ENCODE results near the gene PLPPR3.

The PLPPR3 gene

GRCh38 chr19:800360-801029, 21.3 kb downstream of the PLPPR3 start:
- no peaks in the 10 kb centered on the region for H3K27me3 ChIP-seq (ENCODE audit: insufficient read depth, low read length)
- peak overlapping the region; percentile 95 for H3K4me3 ChIP-seq (ENCODE audit: low read depth, low read length)
- peaks cover 23% of the 10 kb centered on the region; the same call in 1 of the 2 replicates for H3K36me3 ChIP-seq (ENCODE audit: insufficient read depth, low read length)
- H3K27ac ChIP-seq (ENCODE audit: low read depth, low read length), result peak overlapping the region; percentile 12; the same call in 1 of the 2 replicates
- H3K4me1 ChIP-seq (ENCODE audit: control insufficient read depth, insufficient read depth, low read length, unreplicated experiment), result peaks cover 36% of the 10 kb centered on the region
- H3K79me2 ChIP-seq (ENCODE audit: control insufficient read depth, insufficient read depth, low read length, unreplicated experiment), result peaks cover 77% of the 10 kb centered on the region
- no peak overlapping the region for H2AFZ ChIP-seq (ENCODE audit: low read length, unreplicated experiment)

DNA sequence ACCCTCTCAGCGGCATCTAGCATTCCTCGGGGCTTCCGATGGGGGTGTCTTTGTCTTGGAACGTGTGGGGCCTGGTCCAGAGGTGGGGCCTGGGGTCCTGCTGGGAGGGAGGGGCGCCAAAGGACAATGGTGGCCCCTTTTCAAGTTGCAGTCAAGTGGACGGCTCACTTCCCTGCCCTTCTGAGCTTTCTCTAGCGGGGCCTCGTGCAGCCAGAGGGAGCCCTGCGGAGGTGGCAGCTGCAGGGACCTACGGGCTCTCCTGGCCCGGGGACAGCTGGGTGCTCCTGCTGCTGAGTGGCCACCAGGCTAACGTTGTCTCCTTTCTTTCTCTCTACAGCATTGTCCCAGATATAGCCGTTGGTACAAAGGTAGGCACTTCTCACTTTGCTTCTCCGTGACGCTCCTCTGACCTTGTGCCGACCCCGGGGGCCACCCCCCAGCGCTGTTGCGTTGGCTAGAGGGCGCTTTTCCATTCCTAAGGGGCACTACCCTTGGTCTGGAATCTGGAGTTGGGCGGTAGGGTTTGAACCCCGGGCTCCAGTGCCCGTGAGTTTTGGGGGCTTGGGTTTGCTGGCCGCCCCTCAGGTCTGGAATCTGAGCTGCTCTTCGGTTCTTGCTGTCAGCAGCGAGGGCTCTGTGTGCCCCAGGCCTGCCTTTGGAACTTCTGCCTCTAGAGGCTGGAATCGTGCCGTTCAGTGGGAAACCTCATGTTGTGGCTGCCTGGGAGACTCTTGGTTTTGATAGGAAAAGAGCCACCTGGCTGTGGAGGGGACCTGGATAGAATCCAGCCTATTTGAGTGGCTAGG, 22.5 kb downstream of the PLPPR3 start:
- H3K27me3 ChIP-seq (ENCODE audit: insufficient read depth, low read length), result no peaks in the 10 kb centered on the region
- H3K36me3 ChIP-seq (ENCODE audit: insufficient read depth, low read length), result peaks cover 16% of the 10 kb centered on the region; the same call in 1 of the 2 replicates
- H3K4me1 ChIP-seq (ENCODE audit: control insufficient read depth, insufficient read depth, low read length, unreplicated experiment), result peaks cover 36% of the 10 kb centered on the region
- no peak overlapping the region for H3K27ac ChIP-seq (ENCODE audit: low read depth, low read length)
- peak overlapping the region; percentile 95 for H3K4me3 ChIP-seq (ENCODE audit: low read depth, low read length)
- H3K79me2 ChIP-seq (ENCODE audit: control insufficient read depth, insufficient read depth, low read length, unreplicated experiment), result peaks cover 65% of the 10 kb centered on the region
- H2AFZ ChIP-seq (ENCODE audit: low read length, unreplicated experiment), result no peak overlapping the region

DNA sequence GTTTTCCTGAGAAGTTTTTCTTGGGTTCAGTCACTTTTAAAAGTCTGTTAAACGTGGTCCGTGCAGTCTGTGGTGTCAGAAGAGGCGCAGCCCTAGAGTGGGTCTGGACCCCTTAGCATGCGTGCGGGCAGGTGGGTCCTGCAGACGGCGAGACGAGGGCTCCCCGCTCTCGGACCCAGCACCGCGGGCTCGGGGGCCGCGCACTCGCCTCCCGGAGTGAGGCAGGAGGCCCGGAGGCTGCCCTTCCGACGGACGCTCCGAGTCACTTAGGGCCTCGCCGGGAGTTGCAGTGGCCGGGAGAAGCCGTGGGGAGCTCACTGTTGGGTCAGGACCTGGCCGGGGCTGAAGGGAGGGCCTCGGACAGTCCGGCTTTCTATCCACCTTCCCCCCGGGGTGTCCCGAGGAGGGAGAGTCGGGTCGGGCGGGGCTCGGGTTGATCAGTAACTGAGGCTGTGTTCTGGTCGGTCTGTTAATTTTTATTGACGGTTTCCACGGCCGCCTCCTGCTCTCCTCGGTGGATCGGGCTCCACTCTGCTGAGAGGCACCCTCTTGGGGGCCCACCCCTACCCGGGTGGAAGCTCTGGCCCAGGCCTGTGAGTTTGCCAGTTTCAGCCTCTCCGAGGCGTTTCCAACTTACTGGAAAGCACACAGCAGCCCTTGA, 23.2 kb downstream of the PLPPR3 start:
- H3K27me3 ChIP-seq (ENCODE audit: insufficient read depth, low read length), result no peaks in the 10 kb centered on the region
- H3K36me3 ChIP-seq (ENCODE audit: insufficient read depth, low read length), result peaks cover 11% of the 10 kb centered on the region; the same call in 1 of the 2 replicates
- H3K4me3 ChIP-seq (ENCODE audit: low read depth, low read length), result peak overlapping the region; percentile 95
- H2AFZ ChIP-seq (ENCODE audit: low read length, unreplicated experiment), result no peak overlapping the region
- H3K4me1 ChIP-seq (ENCODE audit: control insufficient read depth, insufficient read depth, low read length, unreplicated experiment), result peaks cover 36% of the 10 kb centered on the region
- peaks cover 58% of the 10 kb centered on the region for H3K79me2 ChIP-seq (ENCODE audit: control insufficient read depth, insufficient read depth, low read length, unreplicated experiment)
- H3K27ac ChIP-seq (ENCODE audit: low read depth, low read length), result peak overlapping the region; percentile 95

GRCh38 chr19:797528-798414, 24.0 kb downstream of the PLPPR3 start:
- no peak overlapping the region for H2AFZ ChIP-seq (ENCODE audit: low read length, unreplicated experiment)
- H3K36me3 ChIP-seq (ENCODE audit: insufficient read depth, low read length), result peaks cover 7% of the 10 kb centered on the region; the same call in 1 of the 2 replicates
- H3K79me2 ChIP-seq (ENCODE audit: control insufficient read depth, insufficient read depth, low read length, unreplicated experiment), result peaks cover 50% of the 10 kb centered on the region
- no peaks in the 10 kb centered on the region for H3K27me3 ChIP-seq (ENCODE audit: insufficient read depth, low read length)
- H3K4me3 ChIP-seq (ENCODE audit: low read depth, low read length), result peak overlapping the region; percentile 95
- peaks cover 36% of the 10 kb centered on the region for H3K4me1 ChIP-seq (ENCODE audit: control insufficient read depth, insufficient read depth, low read length, unreplicated experiment)
- peak overlapping the region; percentile 95 for H3K27ac ChIP-seq (ENCODE audit: low read depth, low read length)

DNA sequence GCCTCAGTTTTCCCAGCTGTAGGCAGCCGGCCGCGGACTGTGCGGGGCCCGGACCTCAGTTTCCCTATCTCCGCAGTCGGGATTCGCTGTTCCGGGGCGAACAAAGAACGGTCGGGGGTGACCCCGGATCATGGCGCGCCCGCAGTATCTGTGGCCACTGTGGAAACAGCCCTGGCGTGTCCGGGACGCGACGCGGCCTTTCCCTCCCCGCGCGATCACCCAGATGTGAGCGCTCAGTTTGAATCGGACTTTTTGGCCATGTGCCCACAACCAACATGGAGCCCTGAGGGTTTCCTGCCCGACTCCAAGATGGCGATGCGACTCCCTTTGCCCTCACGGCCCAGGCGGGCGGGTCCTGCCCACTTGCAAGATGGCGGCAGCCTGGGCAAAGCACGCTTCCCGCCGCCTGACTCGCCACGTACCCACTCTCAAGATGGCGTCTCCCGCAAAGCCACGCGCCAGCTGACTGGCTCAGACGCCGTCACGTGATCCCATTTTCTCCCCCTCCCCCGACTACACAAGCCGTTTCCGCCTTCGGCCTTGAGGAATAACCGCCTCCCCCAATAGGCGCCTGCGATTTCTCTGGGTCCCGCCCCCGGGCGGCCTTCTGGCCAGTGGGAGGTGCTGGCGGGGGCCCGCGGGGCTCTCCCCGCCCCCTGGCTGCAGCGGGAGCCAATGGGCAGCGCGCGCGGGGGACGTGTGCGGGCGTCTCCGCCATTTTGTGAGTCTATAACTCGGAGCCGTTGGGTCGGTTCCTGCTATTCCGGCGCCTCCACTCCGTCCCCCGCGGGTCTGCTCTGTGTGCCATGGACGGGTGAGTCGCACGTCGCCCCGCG, 24.8 kb downstream of the PLPPR3 start, which contains the start of gene PTBP1:
TSS of gene PTBP1 (plus strand) at position 761 of the 836 bp plus-strand sequence. CDS start at position 807, 46 bp downstream.
- H3K27me3 ChIP-seq (ENCODE audit: insufficient read depth, low read length), result no peaks in the 10 kb centered on the region
- peaks cover 29% of the 10 kb centered on the region for H3K4me1 ChIP-seq (ENCODE audit: control insufficient read depth, insufficient read depth, low read length, unreplicated experiment)
- H3K4me3 ChIP-seq (ENCODE audit: low read depth, low read length), result peak within 1 kb of the TSS; percentile 95
- peaks cover 41% of the 10 kb centered on the region for H3K79me2 ChIP-seq (ENCODE audit: control insufficient read depth, insufficient read depth, low read length, unreplicated experiment)
- peak within 1 kb of the TSS; percentile 95 for H3K27ac ChIP-seq (ENCODE audit: low read depth, low read length)
- H2AFZ ChIP-seq (ENCODE audit: low read length, unreplicated experiment), result peak within 1 kb of the TSS; percentile 32
- H3K36me3 ChIP-seq (ENCODE audit: insufficient read depth, low read length), result peaks cover 7% of the 10 kb centered on the region; the same call in 1 of the 2 replicates

- H3K36me3 ChIP-seq (ENCODE audit: insufficient read depth, low read length), result peaks cover 7% of the 10 kb centered on the region; the same call in 1 of the 2 replicates
- peak overlapping the region; percentile 32 for H2AFZ ChIP-seq (ENCODE audit: low read length, unreplicated experiment)
- peak overlapping the region; percentile 80 for H3K4me3 ChIP-seq (ENCODE audit: low read depth, low read length)
- no peaks in the 10 kb centered on the region for H3K27me3 ChIP-seq (ENCODE audit: insufficient read depth, low read length)
- peak overlapping the region; percentile 73; the same call in 1 of the 2 replicates for H3K27ac ChIP-seq (ENCODE audit: low read depth, low read length)
- peaks cover 32% of the 10 kb centered on the region for H3K79me2 ChIP-seq (ENCODE audit: control insufficient read depth, insufficient read depth, low read length, unreplicated experiment)
- H3K4me1 ChIP-seq (ENCODE audit: control insufficient read depth, insufficient read depth, low read length, unreplicated experiment), result peaks cover 19% of the 10 kb centered on the region
Observed at GRCh38 chr19:795691-796581, 25.8 kb downstream of the PLPPR3 start.

DNA sequence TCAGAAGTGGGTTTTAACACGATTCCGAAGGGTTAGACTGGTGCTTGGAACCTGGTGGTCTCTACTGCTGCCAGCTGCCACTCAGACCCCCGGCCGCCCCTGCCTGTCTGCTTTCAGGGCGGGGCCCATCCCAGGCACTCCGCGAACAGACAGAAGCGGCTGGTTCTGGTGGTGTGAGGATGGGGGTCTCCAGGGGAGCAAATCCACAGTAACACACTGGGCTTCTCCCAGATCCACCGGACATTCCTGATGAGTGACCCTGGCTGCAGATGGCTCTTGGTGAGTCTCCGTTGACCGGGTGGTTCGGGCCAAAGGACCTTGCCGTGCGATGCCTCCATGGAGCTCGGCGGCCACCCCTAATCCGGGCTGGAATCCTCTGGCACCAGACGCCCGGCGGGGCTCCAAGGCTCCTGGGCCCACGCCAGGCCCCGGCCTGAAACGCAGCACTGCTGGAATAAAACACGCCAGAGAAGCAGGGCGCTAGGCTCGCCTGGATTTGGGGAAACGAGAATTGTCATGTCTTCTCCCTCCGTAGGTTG, 26.6 kb downstream of the PLPPR3 start:
- Histone ChIP-seq H3K36me3 (ENCODE audit: insufficient read depth, low read length) (peaks cover 5% of the 10 kb centered on the region; the same call in 1 of the 2 replicates), H3K27ac (ENCODE audit: low read depth, low read length) (no peak overlapping the region), H3K79me2 (ENCODE audit: control insufficient read depth, insufficient read depth, low read length, unreplicated experiment) (peaks cover 24% of the 10 kb centered on the region), H2AFZ (ENCODE audit: low read length, unreplicated experiment) (no peak overlapping the region), H3K27me3 (ENCODE audit: insufficient read depth, low read length) (no peaks in the 10 kb centered on the region), H3K4me3 (ENCODE audit: low read depth, low read length) (no peak overlapping the region), H3K4me1 (ENCODE audit: control insufficient read depth, insufficient read depth, low read length, unreplicated experiment) (peaks cover 11% of the 10 kb centered on the region)

DNA sequence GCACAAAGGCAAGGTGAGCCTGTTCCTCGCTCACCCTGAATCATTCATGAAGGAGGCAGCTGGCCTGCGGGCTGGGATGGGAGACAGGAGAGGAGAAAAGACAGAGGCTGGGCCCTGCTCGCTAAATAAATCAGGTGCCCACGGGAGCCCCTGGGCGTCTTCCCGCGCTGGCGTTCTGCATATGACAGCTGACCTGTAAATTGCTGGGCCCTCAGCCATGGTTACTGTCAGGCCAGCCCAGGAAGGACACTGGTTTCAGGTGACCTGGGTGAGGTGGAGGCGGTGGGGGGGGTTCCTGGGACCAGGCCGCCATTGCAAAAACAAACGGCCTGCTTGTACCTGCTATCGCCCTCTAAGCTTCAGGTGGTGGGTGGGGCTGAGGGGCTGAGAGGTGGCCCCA, 27.9 kb downstream of the PLPPR3 start:
- H2AFZ ChIP-seq (ENCODE audit: low read length, unreplicated experiment), result no peak overlapping the region
- no peaks in the 10 kb centered on the region for H3K27me3 ChIP-seq (ENCODE audit: insufficient read depth, low read length)
- H3K79me2 ChIP-seq (ENCODE audit: control insufficient read depth, insufficient read depth, low read length, unreplicated experiment), result peaks cover 10% of the 10 kb centered on the region
- no peak overlapping the region for H3K4me3 ChIP-seq (ENCODE audit: low read depth, low read length)
- H3K4me1 ChIP-seq (ENCODE audit: control insufficient read depth, insufficient read depth, low read length, unreplicated experiment), result peaks cover 3% of the 10 kb centered on the region
- H3K36me3 ChIP-seq (ENCODE audit: insufficient read depth, low read length), result 0 out of 2 replicates have a peak, but pooled peaks cover 3% of the 10 kb centered on the region
- H3K27ac ChIP-seq (ENCODE audit: low read depth, low read length), result no peak overlapping the region

Data from ACC112 (cell line).